Osteocyte (in vitro differentiated cells): ENCODE data around the gene UBAP1. TPM values are rescaled to one million over a fixed set of nuclear protein-coding genes. Genes with fewer than 3 reads are reported as not detected.
A peak's percentile ranks its signal among the peaks of the same experiment; 100 is the strongest.
"Not testable (repeated sequence)": the region's sequence is repeated elsewhere in the genome, so short reads cannot be mapped to it uniquely, and the experiment has no call there.

ENCODE experiments used
- DNase-seq: peaks from one replicate; pipeline ENCODE4 v3.0.0; 2021; ENCODE audit warnings: mixed read lengths; ENCODE audit not compliant: unreplicated experiment; ENCODE audit errors: extremely low spot score
- H3K27ac Mint-ChIP-seq: one replicate; pipeline ENCODE4 v1.8.0; 2021; ENCODE audit warnings: mild to moderate bottlenecking, mixed read lengths; ENCODE audit not compliant: unreplicated experiment
- H3K27me3 Mint-ChIP-seq: one replicate; pipeline ENCODE4 v1.8.0; 2021; ENCODE audit warnings: mixed read lengths; ENCODE audit not compliant: unreplicated experiment
- H3K36me3 Mint-ChIP-seq: one replicate; pipeline ENCODE4 v1.8.0; 2021; ENCODE audit warnings: mixed read lengths; ENCODE audit not compliant: unreplicated experiment
- H3K4me1 Mint-ChIP-seq: one replicate; pipeline ENCODE4 v1.8.0; 2021; ENCODE audit warnings: mixed read lengths; ENCODE audit not compliant: unreplicated experiment
- H3K4me3 Mint-ChIP-seq: one replicate; pipeline ENCODE4 v1.8.0; 2021; ENCODE audit warnings: mild to moderate bottlenecking, moderate library complexity, mixed read lengths; ENCODE audit not compliant: unreplicated experiment
- H3K9me3 Mint-ChIP-seq: one replicate; pipeline ENCODE4 v1.8.0; 2021; ENCODE audit warnings: mixed read lengths; ENCODE audit not compliant: unreplicated experiment
- total RNA-seq: library from RNA; stranded (reverse); gene quantifications from 2 replicates; pipeline ENCODE4 v1.2.1, GENCODE V29; 2021
- TF ChIP-seq, protein P1 (sequence below): fragments of 200-600 bp; sonication (generic); IDR thresholded peaks from 2 replicates; pipeline ENCODE4 v1.5.0; 2021; ENCODE audit warnings: antibody characterized with exemption, mild to moderate bottlenecking, moderate library complexity

The UBAP1 gene
- total RNA-seq, 1 donor from 2014 or later, result 38.6 TPM

DNA sequence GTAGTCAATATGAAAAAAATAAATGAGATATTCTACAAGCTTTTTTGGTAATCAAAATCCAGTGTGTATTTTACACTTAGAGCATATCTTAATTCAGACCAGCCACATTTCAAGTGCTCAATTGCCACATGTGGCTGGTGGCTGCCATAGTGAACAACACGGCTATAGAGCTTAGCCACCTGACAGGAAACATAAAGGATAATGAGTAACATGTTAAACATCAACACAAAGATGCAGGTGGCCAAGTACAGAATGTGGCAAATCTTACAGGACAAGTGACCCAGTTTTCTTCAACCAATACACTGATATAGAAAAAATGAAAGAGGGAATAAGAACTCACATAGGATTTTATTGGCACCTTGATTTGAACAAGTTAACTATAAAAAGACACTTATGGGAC, 88.8 kb downstream of the UBAP1 start:
- TF ChIP-seq, protein P1, sequence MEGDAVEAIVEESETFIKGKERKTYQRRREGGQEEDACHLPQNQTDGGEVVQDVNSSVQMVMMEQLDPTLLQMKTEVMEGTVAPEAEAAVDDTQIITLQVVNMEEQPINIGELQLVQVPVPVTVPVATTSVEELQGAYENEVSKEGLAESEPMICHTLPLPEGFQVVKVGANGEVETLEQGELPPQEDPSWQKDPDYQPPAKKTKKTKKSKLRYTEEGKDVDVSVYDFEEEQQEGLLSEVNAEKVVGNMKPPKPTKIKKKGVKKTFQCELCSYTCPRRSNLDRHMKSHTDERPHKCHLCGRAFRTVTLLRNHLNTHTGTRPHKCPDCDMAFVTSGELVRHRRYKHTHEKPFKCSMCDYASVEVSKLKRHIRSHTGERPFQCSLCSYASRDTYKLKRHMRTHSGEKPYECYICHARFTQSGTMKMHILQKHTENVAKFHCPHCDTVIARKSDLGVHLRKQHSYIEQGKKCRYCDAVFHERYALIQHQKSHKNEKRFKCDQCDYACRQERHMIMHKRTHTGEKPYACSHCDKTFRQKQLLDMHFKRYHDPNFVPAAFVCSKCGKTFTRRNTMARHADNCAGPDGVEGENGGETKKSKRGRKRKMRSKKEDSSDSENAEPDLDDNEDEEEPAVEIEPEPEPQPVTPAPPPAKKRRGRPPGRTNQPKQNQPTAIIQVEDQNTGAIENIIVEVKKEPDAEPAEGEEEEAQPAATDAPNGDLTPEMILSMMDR, result no peak
- H3K9me3 Mint-ChIP-seq, result no peaks in the 10 kb centered on the region

DNA sequence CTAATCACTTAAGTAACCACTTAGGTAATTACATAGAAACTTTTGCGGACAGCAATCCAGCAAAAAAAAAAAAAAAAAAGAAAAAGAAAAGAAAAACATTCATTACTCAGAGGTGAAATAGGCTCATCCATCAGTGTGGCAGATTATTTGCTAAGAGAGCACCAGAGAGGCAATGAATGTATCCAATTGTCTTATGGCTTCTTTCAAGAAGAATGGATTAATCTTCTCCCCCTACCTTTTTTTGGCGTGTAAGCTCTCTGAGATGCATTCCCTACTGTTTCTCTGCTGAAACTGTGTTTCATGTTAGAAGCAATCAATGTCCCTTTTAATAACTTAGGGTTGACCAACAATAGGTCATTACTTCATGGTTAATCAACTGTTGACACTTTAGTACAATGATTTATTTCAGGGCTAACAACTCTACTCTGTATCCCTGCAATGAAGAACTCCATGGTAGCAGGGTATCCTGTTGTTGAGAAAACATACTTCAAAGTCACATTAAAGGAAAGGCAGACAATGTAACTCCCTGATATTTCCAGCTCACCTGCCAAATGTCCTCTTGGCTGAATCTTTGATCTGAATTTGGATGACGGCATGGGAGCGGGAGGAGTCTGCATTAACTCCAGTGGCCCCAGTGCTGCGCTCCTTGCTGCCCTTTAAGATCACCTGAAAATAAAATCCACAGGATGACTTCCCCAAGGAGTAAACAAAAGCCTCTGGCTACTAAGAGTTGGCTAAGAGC, 92.6 kb downstream of the UBAP1 start:
- no peaks in the 10 kb centered on the region for H3K27me3 Mint-ChIP-seq
- H3K36me3 Mint-ChIP-seq, result no peaks in the 10 kb centered on the region
- DNase-seq, result no peak
- H3K9me3 Mint-ChIP-seq, result no peaks in the 10 kb centered on the region
- H3K27ac Mint-ChIP-seq, result no peak overlapping the region
- no peak overlapping the region for H3K4me3 Mint-ChIP-seq
- TF ChIP-seq, protein P1, result no peak
- H3K4me1 Mint-ChIP-seq, result no peaks in the 10 kb centered on the region

More for the DNA sequence above, 88.8 kb downstream of the UBAP1 start:
- H3K36me3 Mint-ChIP-seq, result no peaks in the 10 kb centered on the region
- no peak overlapping the region for H3K4me3 Mint-ChIP-seq
- no peaks in the 10 kb centered on the region for H3K4me1 Mint-ChIP-seq
- no peak overlapping the region for H3K27ac Mint-ChIP-seq
- H3K27me3 Mint-ChIP-seq, result no peaks in the 10 kb centered on the region
- no peak for DNase-seq

DNA sequence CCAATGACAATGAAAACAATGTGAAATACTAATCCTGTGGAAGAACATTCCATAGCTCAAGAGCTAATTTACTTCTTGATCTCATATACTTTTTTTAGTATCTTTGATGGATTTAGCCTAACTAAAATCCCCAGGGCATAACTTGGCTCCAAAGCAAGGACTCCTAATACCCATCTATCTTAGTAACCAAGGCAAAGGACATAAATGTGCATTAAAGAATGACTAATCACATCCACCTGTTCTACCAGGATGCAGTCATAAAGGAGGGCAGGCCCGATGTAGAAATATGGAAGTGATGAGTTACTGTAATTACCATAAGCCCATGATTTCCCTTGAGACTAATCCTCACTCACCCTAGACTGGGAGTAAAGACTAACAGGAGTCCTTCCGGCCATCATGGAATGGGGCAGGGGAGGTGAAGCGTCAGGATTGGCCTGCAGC, 93.3 kb downstream of the UBAP1 start:
- TF ChIP-seq, protein P1, result no peak
- H3K36me3 Mint-ChIP-seq, result no peaks in the 10 kb centered on the region
- H3K4me3 Mint-ChIP-seq, result no peak overlapping the region
- H3K27ac Mint-ChIP-seq, result no peak overlapping the region
- no peaks in the 10 kb centered on the region for H3K4me1 Mint-ChIP-seq
- no peaks in the 10 kb centered on the region for H3K27me3 Mint-ChIP-seq
- no peak for DNase-seq
- no peaks in the 10 kb centered on the region for H3K9me3 Mint-ChIP-seq

DNA sequence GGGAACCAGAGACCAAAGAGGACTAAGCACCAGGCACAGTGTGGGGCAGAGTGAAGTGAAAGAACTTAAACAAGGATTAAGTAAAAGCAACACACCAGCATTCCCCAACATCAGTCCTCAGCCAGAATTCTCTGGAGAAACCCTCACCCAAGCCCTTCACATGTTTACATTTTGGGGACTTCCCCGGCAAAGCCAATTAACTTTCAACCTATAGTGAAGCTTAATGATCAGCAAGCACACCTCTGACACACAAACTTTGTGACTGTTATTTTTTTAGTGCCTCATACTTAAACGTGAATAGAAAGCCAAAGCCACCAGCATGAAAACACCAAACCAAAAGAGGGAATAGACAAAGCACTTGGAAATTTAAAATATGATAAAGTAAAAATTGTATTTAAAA, 94.7 kb downstream of the UBAP1 start:
- DNase-seq, H3K4me3 Mint-ChIP-seq, H3K9me3 Mint-ChIP-seq, H3K36me3 Mint-ChIP-seq, H3K27me3 Mint-ChIP-seq, H3K27ac Mint-ChIP-seq, H3K4me1 Mint-ChIP-seq: not testable (repeated sequence)

DNA sequence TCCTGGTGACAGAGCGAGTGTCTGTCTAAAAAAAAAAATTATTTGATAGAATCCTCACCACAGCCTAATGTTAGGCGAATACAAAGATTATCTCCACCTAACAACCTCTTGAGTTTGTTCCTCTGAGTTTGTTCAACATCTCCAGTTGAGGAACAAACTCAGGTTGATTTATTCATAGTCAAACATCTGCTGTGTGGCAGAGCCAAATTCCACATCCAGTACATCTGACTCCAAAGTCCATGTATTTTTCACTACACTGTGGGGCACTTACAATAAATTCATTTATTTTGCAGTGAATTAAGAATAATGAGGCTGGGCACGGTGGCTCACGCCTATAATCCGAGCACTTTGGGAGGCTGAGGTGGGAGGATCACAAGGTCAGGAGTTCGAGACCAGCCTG, 97.0 kb downstream of the UBAP1 start:
- Mint-ChIP-seq H3K27ac (no peak overlapping the region), H3K36me3 (no peaks in the 10 kb centered on the region), H3K4me1 (no peaks in the 10 kb centered on the region), H3K9me3 (no peaks in the 10 kb centered on the region), H3K4me3 (no peak overlapping the region), H3K27me3 (no peaks in the 10 kb centered on the region)
- peak; percentile 19 for DNase-seq
- TF ChIP-seq, protein P1, result no peak
